Chondrocyte (in vitro differentiated cells): ENCODE results near the gene GNB3. TPM values are rescaled to one million over a fixed set of nuclear protein-coding genes. Genes with fewer than 3 reads are reported as not detected.
A peak's percentile ranks its signal among the peaks of the same experiment; 100 is the strongest.

Source experiments
- DNase-seq: peaks from one replicate; pipeline ENCODE4 v3.0.0; 2021; ENCODE audit warnings: mixed read lengths, low spot score
- H3K27ac Mint-ChIP-seq: one replicate; pipeline ENCODE4 v1.8.0; 2021; ENCODE audit warnings: mild to moderate bottlenecking, moderate library complexity, mixed read lengths; ENCODE audit not compliant: unreplicated experiment
- H3K27me3 Mint-ChIP-seq: 2 replicates; pipeline ENCODE4 v1.8.0; 2021; ENCODE audit warnings: low read depth, mixed read lengths
- H3K36me3 Mint-ChIP-seq: 2 replicates; pipeline ENCODE4 v1.8.0; 2021; ENCODE audit warnings: low read depth, mixed read lengths
- H3K4me1 Mint-ChIP-seq: 2 replicates; pipeline ENCODE4 v1.8.0; 2021; ENCODE audit warnings: low read depth, mild to moderate bottlenecking, mixed read lengths
- H3K4me3 Mint-ChIP-seq: one replicate; pipeline ENCODE4 v1.8.0; 2021; ENCODE audit warnings: mild to moderate bottlenecking, moderate library complexity, mixed read lengths; ENCODE audit not compliant: unreplicated experiment
- H3K9me3 Mint-ChIP-seq: 2 replicates; pipeline ENCODE4 v1.8.0; 2021; ENCODE audit warnings: low read depth, mixed read lengths
- total RNA-seq: library from RNA; stranded (reverse); gene quantifications from 3 replicates; pipeline ENCODE4 v1.2.1, GENCODE V29; 2021
- TF ChIP-seq, protein P1 (sequence below): fragments of 200-600 bp; sonication (generic); IDR thresholded peaks from 2 replicates; pipeline ENCODE4 v1.5.0; 2021; ENCODE audit warnings: antibody characterized with exemption, mild to moderate bottlenecking, moderate library complexity

GNB3 gene
- total RNA-seq, 1 donor from 2014 or later = 10.2 TPM

DNA sequence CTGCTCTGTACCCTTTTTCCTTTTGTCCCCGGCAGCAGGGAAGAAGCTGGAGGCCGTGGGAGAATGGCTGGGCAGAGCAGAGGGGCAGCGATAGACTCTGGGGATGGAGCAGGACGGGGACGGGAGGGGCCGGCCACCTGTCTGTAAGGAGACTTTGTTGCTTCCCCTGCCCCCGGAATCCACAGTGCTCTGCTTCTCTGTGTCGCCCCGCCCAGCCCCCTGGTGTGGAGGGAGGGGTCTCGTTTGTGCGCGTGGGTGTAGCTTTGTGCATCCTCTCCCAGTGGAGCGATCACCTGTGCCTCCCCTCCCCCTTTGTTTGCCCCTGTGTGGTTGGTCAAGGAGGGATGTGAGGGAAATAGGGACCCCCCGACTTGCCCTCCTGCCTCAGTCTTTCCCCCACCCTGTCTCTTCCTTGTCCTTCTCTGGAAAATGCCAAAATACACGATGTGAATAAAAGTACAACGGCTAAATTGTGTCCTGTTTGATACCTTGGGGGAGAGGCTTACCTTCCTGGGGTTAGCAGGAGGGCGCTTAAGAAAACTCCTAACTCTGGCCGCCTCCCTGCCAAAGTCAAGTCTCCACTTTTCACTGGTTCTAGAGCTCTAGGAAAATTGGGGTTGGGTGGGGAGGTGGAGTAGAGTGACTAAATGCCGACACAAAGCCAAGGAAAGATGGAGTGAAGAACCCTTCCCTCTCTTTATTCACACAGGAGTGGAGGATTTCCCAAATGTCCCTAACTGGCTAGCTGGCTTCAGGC, 25.6 kb downstream of the GNB3 start:
- no peaks in the 10 kb centered on the region for H3K9me3 Mint-ChIP-seq
- H3K4me1 Mint-ChIP-seq = peaks cover 39% of the 10 kb centered on the region
- H3K27me3 Mint-ChIP-seq = no peaks in the 10 kb centered on the region
- peak overlapping the region; percentile 90 for H3K27ac Mint-ChIP-seq
- TF ChIP-seq, protein P1, sequence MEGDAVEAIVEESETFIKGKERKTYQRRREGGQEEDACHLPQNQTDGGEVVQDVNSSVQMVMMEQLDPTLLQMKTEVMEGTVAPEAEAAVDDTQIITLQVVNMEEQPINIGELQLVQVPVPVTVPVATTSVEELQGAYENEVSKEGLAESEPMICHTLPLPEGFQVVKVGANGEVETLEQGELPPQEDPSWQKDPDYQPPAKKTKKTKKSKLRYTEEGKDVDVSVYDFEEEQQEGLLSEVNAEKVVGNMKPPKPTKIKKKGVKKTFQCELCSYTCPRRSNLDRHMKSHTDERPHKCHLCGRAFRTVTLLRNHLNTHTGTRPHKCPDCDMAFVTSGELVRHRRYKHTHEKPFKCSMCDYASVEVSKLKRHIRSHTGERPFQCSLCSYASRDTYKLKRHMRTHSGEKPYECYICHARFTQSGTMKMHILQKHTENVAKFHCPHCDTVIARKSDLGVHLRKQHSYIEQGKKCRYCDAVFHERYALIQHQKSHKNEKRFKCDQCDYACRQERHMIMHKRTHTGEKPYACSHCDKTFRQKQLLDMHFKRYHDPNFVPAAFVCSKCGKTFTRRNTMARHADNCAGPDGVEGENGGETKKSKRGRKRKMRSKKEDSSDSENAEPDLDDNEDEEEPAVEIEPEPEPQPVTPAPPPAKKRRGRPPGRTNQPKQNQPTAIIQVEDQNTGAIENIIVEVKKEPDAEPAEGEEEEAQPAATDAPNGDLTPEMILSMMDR = no peak
- H3K4me3 Mint-ChIP-seq = peak overlapping the region; percentile 95
- peaks cover 33% of the 10 kb centered on the region for H3K36me3 Mint-ChIP-seq
- peak; percentile 86 for DNase-seq

DNA sequence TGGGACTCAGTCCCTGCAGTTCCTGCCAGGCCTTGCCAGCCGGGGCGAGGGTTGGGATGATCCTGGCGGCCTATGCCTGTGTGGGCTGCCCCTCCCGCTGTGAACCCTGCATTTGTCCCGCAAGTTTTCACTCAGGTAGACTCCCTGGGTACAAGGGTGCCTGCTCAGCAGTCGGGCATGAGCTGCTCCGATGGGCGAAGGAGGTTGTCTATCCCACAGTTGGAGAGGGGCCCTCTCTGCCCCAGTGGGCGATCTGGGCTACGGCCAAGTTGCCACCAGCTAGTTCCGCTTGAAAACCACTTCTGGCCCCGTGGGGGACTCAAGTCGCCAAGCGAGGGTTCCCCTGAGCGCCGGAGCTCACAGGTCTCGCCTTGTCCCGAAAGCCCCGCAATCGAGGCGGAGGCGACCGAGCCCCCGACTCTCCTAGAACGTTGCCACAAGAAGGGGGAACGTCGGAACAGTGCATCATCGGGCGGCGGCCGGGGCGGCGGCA, 26.2 kb downstream of the GNB3 start:
- Mint-ChIP-seq H3K9me3 (no peaks in the 10 kb centered on the region), H3K4me3 (peak overlapping the region; percentile 95), H3K27ac (peak overlapping the region; percentile 90), H3K36me3 (peaks cover 31% of the 10 kb centered on the region), H3K27me3 (no peaks in the 10 kb centered on the region), H3K4me1 (peaks cover 46% of the 10 kb centered on the region)
- peak; percentile 92 for DNase-seq
- TF ChIP-seq, protein P1 = no peak

DNA sequence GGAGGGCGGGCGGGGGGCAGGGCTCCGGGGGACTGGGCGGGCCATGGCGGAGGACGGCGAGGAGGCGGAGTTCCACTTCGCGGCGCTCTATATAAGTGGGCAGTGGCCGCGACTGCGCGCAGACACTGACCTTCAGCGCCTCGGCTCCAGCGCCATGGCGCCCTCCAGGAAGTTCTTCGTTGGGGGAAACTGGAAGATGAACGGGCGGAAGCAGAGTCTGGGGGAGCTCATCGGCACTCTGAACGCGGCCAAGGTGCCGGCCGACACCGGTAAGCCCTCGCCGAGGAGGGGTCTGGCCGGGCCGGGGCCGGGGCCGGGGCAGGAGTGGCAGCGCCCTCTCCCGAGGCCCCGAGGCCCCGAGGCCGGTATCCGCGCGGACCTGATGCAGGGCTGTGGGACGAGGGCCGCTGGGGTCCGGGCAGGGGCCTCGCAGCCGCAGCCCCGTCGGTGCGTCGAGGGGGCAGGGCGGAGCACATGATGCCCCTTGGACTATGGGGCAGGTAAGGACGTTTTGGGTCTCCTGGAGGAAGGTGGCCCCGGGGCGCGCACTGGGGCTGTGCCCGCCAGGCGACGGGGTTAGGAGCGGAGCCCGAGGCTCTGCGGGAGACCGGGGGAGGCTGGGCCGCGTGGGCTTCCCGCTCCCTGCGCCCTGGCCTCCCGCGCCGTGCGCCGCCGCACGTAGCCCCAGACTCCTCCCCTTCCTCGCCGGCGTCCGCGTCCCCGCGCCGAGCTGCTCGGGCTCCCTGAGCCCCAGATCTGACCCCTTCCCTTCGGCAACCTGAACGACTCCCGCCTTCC, 26.9 kb downstream of the GNB3 start, which contains the start of gene TPI1:
Gene TPI1, plus strand, starts transcription at position 119 of the 798 bp plus-strand sequence. Its CDS starts 36 bp downstream, at position 155.
- Mint-ChIP-seq H3K36me3 (peaks cover 27% of the 10 kb centered on the region), H3K27me3 (no peaks in the 10 kb centered on the region), H3K9me3 (no peaks in the 10 kb centered on the region), H3K4me1 (peaks cover 52% of the 10 kb centered on the region), H3K4me3 (peak within 1 kb of the TSS; percentile 95), H3K27ac (peak within 1 kb of the TSS; percentile 90)
- TF ChIP-seq, protein P1 = peak; percentile 43
- DNase-seq = peak; percentile 87

DNA sequence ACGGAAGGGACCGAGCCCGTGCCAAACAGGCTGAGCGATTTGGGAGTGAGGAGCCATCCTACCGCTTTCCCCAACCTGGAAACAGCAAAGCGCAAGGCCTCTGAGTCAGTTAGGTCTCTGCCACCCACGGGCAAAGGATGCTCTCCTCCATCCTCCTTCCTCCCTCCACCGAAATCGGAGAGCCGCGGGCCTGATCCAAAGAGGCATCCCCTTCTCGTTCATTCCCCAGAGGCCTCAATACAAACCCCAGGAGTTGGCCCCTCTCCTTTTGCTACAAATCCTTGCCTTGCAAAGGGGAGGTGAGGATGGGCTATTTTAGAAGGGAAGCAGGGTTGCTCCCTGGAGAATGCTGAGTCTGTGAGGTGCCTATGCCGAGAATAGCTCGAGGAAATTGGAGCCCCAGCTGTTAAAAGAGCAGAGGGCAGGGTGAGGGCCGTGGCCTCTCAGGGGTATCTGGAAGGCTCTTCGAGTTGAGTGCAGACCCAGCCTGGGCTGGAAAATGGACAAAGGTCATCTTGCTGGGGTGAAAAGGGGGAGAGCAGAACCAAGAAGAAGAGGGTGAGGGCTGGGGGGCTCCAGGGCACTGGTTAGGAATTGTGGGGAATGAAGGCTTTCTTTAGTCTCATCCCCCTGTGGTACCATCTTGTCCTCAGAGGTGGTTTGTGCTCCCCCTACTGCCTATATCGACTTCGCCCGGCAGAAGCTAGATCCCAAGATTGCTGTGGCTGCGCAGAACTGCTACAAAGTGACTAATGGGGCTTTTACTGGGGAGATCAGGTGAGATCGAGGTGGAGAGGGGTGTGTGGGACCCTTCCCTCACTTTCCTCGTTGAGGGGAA, 27.7 kb downstream of the GNB3 start:
- peaks cover 25% of the 10 kb centered on the region for H3K36me3 Mint-ChIP-seq
- peak overlapping the region; percentile 95 for H3K4me3 Mint-ChIP-seq
- no peaks in the 10 kb centered on the region for H3K9me3 Mint-ChIP-seq
- H3K27ac Mint-ChIP-seq = peak overlapping the region; percentile 88
- H3K27me3 Mint-ChIP-seq = no peaks in the 10 kb centered on the region
- H3K4me1 Mint-ChIP-seq = peaks cover 52% of the 10 kb centered on the region
- TF ChIP-seq, protein P1 = no peak
- DNase-seq = no peak
